DND-41 (cell line): ENCODE measurements around the gene ABTB1.

Experiments used
- ATAC-seq: fragments of 200-7000 bp; cut with Tn5 transposase; 3 replicates; pipeline ENCODE4 v1.9.1; 2021; ENCODE audit warnings: low read depth; ENCODE audit not compliant: insufficient read depth
- DNase-seq: peaks from one replicate; pipeline ENCODE4 v3.0.0-alpha.2; 2020
- H2AFZ ChIP-seq: 2 replicates; pipeline ENCODE4 v1.6.0; 2012; ENCODE audit warnings: low read depth, low read length
- H3K27ac ChIP-seq: 2 replicates; pipeline ENCODE4 v1.5.1; 2012; ENCODE audit warnings: low read length, inconsistent platforms
- H3K27me3 ChIP-seq: fragments of 200-600 bp; sonication (generic); 2 replicates; pipeline ENCODE4 v1.6.0; 2012; ENCODE audit warnings: low read length, mild to moderate bottlenecking, inconsistent platforms; ENCODE audit not compliant: insufficient read depth, poor library complexity
- H3K36me3 ChIP-seq: 2 replicates; pipeline ENCODE4 v1.5.1; 2012; ENCODE audit warnings: low read length, inconsistent platforms; ENCODE audit not compliant: insufficient read depth
- H3K4me1 ChIP-seq: 2 replicates; pipeline ENCODE4 v1.5.1; 2012; ENCODE audit warnings: mild to moderate bottlenecking, low read length; ENCODE audit not compliant: insufficient read depth
- H3K4me2 ChIP-seq: 2 replicates; pipeline ENCODE4 v1.6.0; 2012; ENCODE audit warnings: mild to moderate bottlenecking, moderate library complexity, low read length, inconsistent platforms; ENCODE audit not compliant: insufficient read depth
- H3K4me3 ChIP-seq, 2 experiments: fragments of 200-600 bp in 1 of 2; shearing (Covaris generic) in 1 of 2; 2 replicates each; pipeline ENCODE4 v1.5.1; 2012 to 2016; ENCODE audit warnings: inconsistent platforms in 2 of 2, low read length in 2 of 2, mild to moderate bottlenecking in 2 of 2, low read depth in 1 of 2, moderate library complexity in 1 of 2
- H3K79me2 ChIP-seq: 2 replicates; pipeline ENCODE4 v1.6.0; 2012; ENCODE audit warnings: low read length, inconsistent platforms; ENCODE audit not compliant: insufficient read depth
- H3K9ac ChIP-seq: 2 replicates; pipeline ENCODE4 v1.6.0; 2012; ENCODE audit warnings: low read depth, mild to moderate bottlenecking, inconsistent platforms, low read length, moderate library complexity
- H3K9me3 ChIP-seq: 2 replicates; pipeline ENCODE4 v1.5.1; 2012; ENCODE audit warnings: low read length, moderate library complexity, mild to moderate bottlenecking, inconsistent platforms; ENCODE audit not compliant: insufficient read depth, severe bottlenecking
- H4K20me1 ChIP-seq: 2 replicates; pipeline ENCODE4 v1.6.0; 2012; ENCODE audit warnings: low read length; ENCODE audit not compliant: insufficient read depth
- CTCF ChIP-seq: IDR thresholded peaks from 2 replicates; pipeline ENCODE4 v1.5.1; 2012; ENCODE audit warnings: borderline replicate concordance, low read length, moderate library complexity, mild to moderate bottlenecking; ENCODE audit not compliant: poor library complexity, severe bottlenecking; ENCODE audit errors: extremely low read depth
- EZH2 ChIP-seq: IDR thresholded peaks from 3 replicates; pipeline ENCODE4 v1.6.1; 2012; ENCODE audit warnings: borderline replicate concordance, low read depth, mild to moderate bottlenecking, moderate library complexity, low read length, inconsistent platforms; ENCODE audit not compliant: severe bottlenecking

The ABTB1 gene

GRCh38 chr3:127668906-127669305 is 3.8 kb upstream of the ABTB1 start:
- no peak overlapping the region for H3K27ac ChIP-seq
- TF ChIP-seq CTCF = no peak
- no peak for TF ChIP-seq EZH2
- DNase-seq = no peak

GRCh38 chr3:127669541-127670228 is 3.1 kb upstream of the ABTB1 start:
- TF ChIP-seq EZH2 (no peak), CTCF (no peak)
- ATAC-seq = no peak

More at GRCh38 chr3:127668906-127669305, 3.8 kb upstream of the ABTB1 start:
- no peaks in the 10 kb centered on the region; the same call in 1 of the 2 replicates for H3K36me3 ChIP-seq
- H3K4me2 ChIP-seq = no peak overlapping the region
- H3K9me3 ChIP-seq = no peaks in the 10 kb centered on the region
- H3K4me3 ChIP-seq = no peak overlapping the region
- ATAC-seq = no peak
- no peak overlapping the region for H2AFZ ChIP-seq
- peaks cover 3% of the 10 kb centered on the region for H3K27me3 ChIP-seq
- peaks cover 21% of the 10 kb centered on the region for H3K4me1 ChIP-seq
- no peaks in the 10 kb centered on the region for H4K20me1 ChIP-seq
- peaks cover 17% of the 10 kb centered on the region for H3K79me2 ChIP-seq
- no peak overlapping the region for H3K9ac ChIP-seq

GRCh38 chr3:127670229-127670559 is 2.6 kb upstream of the ABTB1 start:
- no peak for ATAC-seq

More at GRCh38 chr3:127669541-127670228, 3.1 kb upstream of the ABTB1 start:
- Histone ChIP-seq H3K4me3 (no peak overlapping the region), H2AFZ (no peak overlapping the region), H3K4me2 (no peak overlapping the region), H3K36me3 (peaks cover 4% of the 10 kb centered on the region; the same call in 1 of the 2 replicates), H3K79me2 (peaks cover 17% of the 10 kb centered on the region), H3K9ac (no peak overlapping the region), H4K20me1 (peaks cover under 1% of the 10 kb centered on the region; the same call in 1 of the 2 replicates), H3K27ac (no peak overlapping the region), H3K27me3 (peaks cover 3% of the 10 kb centered on the region), H3K4me1 (peaks cover 24% of the 10 kb centered on the region), H3K9me3 (no peaks in the 10 kb centered on the region)
- no peak for DNase-seq

More at GRCh38 chr3:127670229-127670559, 2.6 kb upstream of the ABTB1 start:
- Histone ChIP-seq H3K27ac (no peak overlapping the region), H2AFZ (no peak overlapping the region), H3K27me3 (no peaks in the 10 kb centered on the region), H3K9ac (no peak overlapping the region), H3K79me2 (peaks cover 17% of the 10 kb centered on the region), H3K36me3 (peaks cover 4% of the 10 kb centered on the region; the same call in 1 of the 2 replicates), H3K4me3 (no peak overlapping the region), H3K4me1 (peaks cover 24% of the 10 kb centered on the region), H3K4me2 (no peak overlapping the region), H4K20me1 (peaks cover 3% of the 10 kb centered on the region; the same call in 1 of the 2 replicates), H3K9me3 (no peaks in the 10 kb centered on the region)
- DNase-seq = no peak
- no peak for TF ChIP-seq EZH2
- no peak for TF ChIP-seq CTCF
